Stimulated activated CD8-positive, alpha-beta memory T cell treated with anti-CD3 and anti-CD28 coated beads, Interleukin-4, amount 100 ng/mL, for 4 hours (primary cell): Measurements from ENCODE around the gene ITGA5.

Experiments
- DNase-seq, 2 donors: peaks; one replicate each; pipeline ENCODE4 v3.0.0-alpha.2; 2020; ENCODE audit warnings: low read depth in 2 of 2, low spot score in 1 of 2

The ITGA5 gene

GRCh38 chr12:54390176-54390667, 28.8 kb downstream of the ITGA5 start:
- DNase-seq, result no peak

DNA sequence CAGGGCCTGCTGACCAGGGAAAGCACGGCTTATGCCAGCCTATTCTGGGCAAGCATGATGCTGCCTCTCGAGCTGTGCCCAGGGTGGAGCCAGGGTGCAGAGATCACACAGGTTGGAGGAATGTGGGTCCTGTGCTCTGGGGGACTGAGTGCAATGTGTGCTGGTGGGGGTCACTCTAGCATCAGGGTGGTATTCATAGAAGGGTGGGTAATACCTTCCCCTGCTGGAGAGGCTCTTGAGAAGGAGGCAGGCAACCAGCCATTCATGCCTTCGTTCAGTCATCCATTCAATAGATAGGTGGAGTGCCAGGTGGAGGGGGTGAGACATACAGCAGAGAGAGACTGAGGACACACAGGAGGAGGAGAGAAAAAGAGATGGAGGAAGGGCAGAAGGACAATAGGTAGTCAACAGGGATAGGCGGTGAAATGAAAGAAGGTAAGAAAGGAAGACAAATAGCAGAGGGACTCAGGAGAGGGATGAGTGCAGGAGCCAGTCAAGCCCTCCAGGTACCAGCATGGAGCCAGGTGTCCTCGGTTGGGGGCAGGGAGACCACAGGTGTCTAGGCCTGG, 29.4 kb downstream of the ITGA5 start:
- no peak for DNase-seq

- DNase-seq, result no peak
These were observed 29.9 kb downstream of the ITGA5 start for GRCh38 chr12:54389134-54389508.

DNA sequence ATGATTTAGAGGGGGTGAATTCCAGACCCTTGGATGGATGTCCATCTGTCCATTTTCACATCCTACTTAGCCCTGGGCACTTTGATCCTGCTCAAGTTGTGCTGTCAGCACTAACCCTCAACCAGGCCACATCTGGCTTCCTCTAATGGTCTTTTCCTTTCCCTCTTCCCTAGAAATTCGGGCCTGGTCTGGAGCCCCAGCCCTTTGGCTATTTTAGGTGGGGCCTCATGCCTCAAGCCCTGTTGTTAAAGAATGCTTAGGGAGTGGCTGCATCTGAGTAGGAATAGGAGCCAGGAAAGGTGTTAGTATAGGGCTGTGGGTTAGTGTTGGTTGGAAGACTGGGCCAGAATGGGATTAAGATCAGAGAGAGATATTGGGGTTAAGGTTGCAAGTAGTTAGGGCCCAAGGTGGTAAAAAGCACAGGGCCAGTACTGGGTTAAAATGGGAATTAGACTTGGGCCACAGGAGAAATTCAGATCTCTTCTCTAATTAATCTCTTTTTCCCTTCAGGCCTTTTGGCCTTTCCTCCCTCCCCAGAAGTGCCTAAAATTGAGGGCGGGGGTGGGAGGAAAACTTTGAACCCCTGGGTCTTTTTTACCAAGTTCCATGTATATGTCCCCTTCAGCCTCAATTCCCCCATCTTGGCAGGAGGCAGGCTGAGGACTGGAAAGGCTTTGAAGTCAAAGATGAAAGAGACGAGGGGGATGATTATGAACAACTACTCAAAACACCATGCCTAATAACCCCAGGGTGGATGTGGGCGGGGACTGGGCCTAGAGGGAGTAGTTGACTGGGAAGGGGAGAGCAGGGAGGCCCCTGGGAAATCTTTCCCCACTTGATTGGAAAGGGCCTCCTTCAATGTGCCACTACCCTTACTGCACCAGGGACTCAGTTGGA, 30.6 kb downstream of the ITGA5 start:
- DNase-seq, result no peak

DNA sequence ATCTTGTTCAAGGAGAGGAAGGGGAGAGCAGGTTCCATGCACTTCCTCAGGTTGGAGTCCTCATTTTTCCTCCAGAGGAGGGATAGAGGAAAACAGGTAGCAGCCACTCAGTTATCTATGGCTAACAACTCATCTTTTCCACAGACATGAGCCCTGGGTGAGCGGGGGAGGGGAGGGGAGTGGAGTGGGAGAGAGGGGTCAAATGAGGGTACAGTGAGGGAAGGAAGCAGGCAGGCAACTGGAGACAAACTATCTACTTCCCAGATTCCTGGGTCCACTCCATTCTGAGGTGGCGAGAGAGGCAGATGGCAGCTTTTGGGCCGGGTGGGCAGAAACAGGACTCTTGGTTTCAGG, 32.0 kb downstream of the ITGA5 start:
- no peak for DNase-seq

- DNase-seq, result no peak
These were observed 32.5 kb downstream of the ITGA5 start for GRCh38 chr12:54386403-54387113.

- no peak for DNase-seq
These were observed 33.7 kb downstream of the ITGA5 start for GRCh38 chr12:54385251-54385914.

DNA sequence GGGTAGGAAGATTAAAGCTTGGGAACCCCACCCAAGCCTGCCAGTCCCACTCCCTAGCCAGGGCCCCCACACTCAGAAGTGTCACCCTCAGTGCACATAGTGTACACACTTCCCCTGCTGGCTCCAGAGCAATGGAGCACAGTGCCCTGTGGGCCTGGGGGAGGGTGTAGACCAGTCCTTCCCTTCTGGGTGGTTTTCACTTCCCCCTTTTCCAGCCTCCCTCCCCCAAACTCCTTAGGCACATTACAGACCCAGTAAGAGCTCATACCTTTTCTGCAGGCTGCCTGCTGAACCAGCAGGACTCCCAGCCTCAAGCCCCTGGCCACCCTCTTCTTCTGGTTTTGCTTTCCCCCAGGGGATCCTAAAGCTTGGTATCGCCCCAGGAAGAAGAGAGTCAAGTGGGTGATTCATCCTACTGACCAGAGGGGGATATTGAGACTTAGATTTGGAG, 34.5 kb downstream of the ITGA5 start, which contains the start of gene ZNF385A:
Gene ZNF385A (minus strand): TSS at position 143 of the 451 bp plus-strand sequence. CDS start 219 bp downstream, outside the sequence.
- DNase-seq, result no peak

- DNase-seq, result no peak
These were observed 35.9 kb downstream of the ITGA5 start for GRCh38 chr12:54383041-54383609.

- DNase-seq, result no peak
These were observed 37.9 kb downstream of the ITGA5 start for GRCh38 chr12:54381136-54381535.

DNA sequence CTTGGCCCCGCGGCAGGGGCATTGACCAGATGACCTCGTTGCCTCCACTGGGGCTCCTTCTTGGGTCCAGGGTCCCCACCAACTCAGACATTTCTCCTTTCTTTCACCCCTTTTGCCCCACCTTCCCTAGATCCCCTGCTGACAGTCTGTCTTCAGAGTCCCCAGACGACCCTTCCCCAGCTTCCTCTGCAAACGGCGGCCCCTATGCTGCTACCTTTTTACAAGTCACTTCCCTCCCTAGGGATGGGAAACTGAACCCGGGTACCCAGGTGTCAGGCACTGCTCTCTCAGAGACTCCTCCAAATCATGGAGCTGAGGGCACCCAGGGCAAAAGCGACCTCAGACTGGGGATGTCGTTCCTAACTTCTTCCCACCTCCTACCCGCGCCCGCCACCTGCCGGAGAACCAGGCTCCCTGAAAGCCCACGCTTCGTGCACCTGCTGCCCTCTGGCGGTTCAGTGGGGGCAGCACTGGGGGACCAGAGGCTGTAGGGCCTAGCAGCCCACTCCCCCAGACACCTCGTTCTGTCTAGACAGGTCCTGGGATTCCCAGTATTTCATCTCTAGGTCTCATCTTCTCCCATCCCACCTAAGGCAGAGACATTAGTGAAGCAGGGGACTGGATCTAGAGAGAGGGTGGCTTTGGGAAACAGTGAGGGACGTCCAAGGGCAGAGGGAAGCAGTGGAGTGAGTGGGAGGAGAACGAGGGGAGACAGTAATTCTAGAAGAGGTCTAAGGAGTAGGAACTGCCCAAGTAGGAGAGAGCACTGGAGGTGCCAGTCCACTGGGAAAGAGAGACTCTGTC, 39.5 kb downstream of the ITGA5 start:
- DNase-seq, result peak; percentile 75 to 78

- DNase-seq, result no peak
These were observed 40.2 kb downstream of the ITGA5 start for GRCh38 chr12:54378796-54379397.

GRCh38 chr12:54377797-54378515, 41.1 kb downstream of the ITGA5 start:
- DNase-seq, result no peak

GRCh38 chr12:54377007-54377406, 42.1 kb downstream of the ITGA5 start:
- no peak for DNase-seq

DNA sequence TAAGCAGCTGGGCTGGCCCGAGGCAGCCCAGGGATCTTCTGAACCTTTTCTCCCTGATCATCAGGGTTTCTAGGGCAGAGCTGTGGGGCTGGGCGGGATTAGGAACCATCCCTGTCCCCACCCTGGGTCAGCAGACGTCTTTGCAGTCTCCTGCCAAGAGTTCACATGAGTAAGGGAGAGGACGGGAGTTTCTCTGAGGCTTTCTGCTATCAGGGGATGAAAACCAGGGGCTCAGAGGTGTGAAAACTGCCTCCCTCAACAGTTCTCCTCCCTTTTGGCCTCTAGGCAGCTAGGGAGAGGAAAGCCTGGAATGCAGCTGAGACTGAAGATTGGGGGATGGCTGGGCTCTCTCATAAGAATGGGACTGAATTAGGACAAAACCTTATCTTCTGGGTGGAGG, 42.5 kb downstream of the ITGA5 start:
- DNase-seq, result no peak

- no peak for DNase-seq
These were observed 43.8 kb downstream of the ITGA5 start for GRCh38 chr12:54375259-54375579.

- DNase-seq, result no peak
These were observed 44.4 kb downstream of the ITGA5 start for GRCh38 chr12:54374562-54375258.
